IMR-90 (cell line): ENCODE data around the gene LYPD4.

Source experiments
- BHLHE40 ChIP-seq: fragments of 150-350 bp; IDR thresholded peaks from 2 replicates; pipeline ENCODE4 v1.6.1; 2016; ENCODE audit warnings: mild to moderate bottlenecking, low read depth, low read length
- CEBPB ChIP-seq: IDR thresholded peaks from 2 replicates; pipeline ENCODE4 v1.6.1; 2012; ENCODE audit warnings: low read depth, low read length, improper control_type of control experiment
- CTCF ChIP-seq: conservative IDR thresholded peaks from 2 replicates; pipeline ENCODE4 v1.5.1; 2012; ENCODE audit warnings: mild to moderate bottlenecking, low read depth, low read length, improper control_type of control experiment
- FOS ChIP-seq: fragments of 150-350 bp; IDR thresholded peaks from 2 replicates; pipeline ENCODE4 v1.6.1; 2016; ENCODE audit warnings: low read depth, low read length
- MXI1 ChIP-seq: IDR thresholded peaks from 2 replicates; pipeline ENCODE4 v1.6.1; 2012; ENCODE audit warnings: low read depth, mild to moderate bottlenecking, low read length, moderate library complexity, borderline replicate concordance
- RAD21 ChIP-seq: IDR thresholded peaks from 2 replicates; pipeline ENCODE4 v1.6.1; 2012; ENCODE audit warnings: low read length, improper control_type of control experiment

DNA sequence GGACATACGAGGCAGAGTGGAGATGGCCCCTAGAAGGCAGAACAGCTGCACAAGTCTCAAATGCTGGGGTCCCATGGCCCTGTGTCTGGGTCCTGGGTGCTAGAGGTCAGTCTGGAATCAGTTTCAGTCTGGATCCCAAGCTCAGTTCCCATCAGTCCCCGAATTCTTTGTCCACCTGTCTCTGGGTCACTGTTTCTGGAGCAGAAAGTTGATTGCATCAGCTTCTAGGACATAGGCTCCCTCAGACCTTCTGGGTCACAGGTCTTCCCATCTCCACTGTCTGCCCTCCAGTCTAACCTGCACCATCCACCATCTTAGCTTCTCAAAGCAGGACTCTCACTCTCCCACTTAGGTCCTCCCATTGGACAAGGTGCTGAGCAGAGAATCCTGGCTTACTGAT lies 5.3 kb downstream of the LYPD4 start:
- TF ChIP-seq CTCF (no peak), CEBPB (no peak), BHLHE40 (no peak), FOS (no peak), RAD21 (no peak), MXI1 (no peak)
